Liver (tissue), 9 donors: ENCODE data around the gene ZMPSTE24. TPM values are rescaled to one million over a fixed set of nuclear protein-coding genes. Genes with fewer than 3 reads are reported as not detected.
"Not testable (repeated sequence)": the region's sequence is repeated elsewhere in the genome, so short reads cannot be mapped to it uniquely, and the experiment has no call there.

ENCODE experiments used
- DNase-seq: peaks from one replicate; pipeline ENCODE4 v3.0.0-alpha.2; 2017; ENCODE audit warnings: low spot score
- H3K27ac ChIP-seq, 2 donors: one replicate each; pipeline ENCODE4 v1.7.0; 2013; ENCODE audit warnings: inconsistent platforms in 2 of 2, low read length in 2 of 2, control low read depth in 1 of 2, low read depth in 1 of 2, mild to moderate bottlenecking in 1 of 2
- H3K27me3 ChIP-seq, 4 donors: one replicate each; pipeline versions ENCODE4 v1.6.1 to v1.7.0; 2013; ENCODE audit warnings: low read length in 3 of 4, inconsistent platforms in 1 of 4, mild to moderate bottlenecking in 1 of 4, moderate library complexity in 1 of 4; ENCODE audit not compliant: control insufficient read depth in 4 of 4, insufficient read depth in 4 of 4
- H3K36me3 ChIP-seq, 4 donors: one replicate each; pipeline versions ENCODE4 v1.6.1 to v1.7.0; 2013; ENCODE audit warnings: low read length in 3 of 4, mild to moderate bottlenecking in 3 of 4, low read depth in 1 of 4, moderate library complexity in 1 of 4; ENCODE audit not compliant: control insufficient read depth in 4 of 4, insufficient read depth in 3 of 4
- H3K4me1 ChIP-seq, 4 donors: one replicate each; pipeline versions ENCODE4 v1.6.1 to v1.7.0; 2013; ENCODE audit warnings: low read length in 3 of 4, mild to moderate bottlenecking in 3 of 4, moderate library complexity in 1 of 4; ENCODE audit not compliant: control insufficient read depth in 4 of 4, insufficient read depth in 4 of 4
- H3K4me3 ChIP-seq, 3 donors: one replicate each; pipeline versions ENCODE4 v1.6.1 to v1.7.0; 2013; ENCODE audit warnings: low read length in 3 of 3, control low read depth in 1 of 3, low read depth in 1 of 3, mild to moderate bottlenecking in 1 of 3
- H3K9ac ChIP-seq, 2 donors: one replicate each; pipeline ENCODE4 v1.7.0; 2013; ENCODE audit warnings: low read length in 2 of 2, mild to moderate bottlenecking in 2 of 2, moderate library complexity in 2 of 2, control low read depth in 1 of 2, low read depth in 1 of 2
- H3K9me3 ChIP-seq, 4 donors: one replicate each; pipeline versions ENCODE4 v1.6.1 to v1.7.0; 2013; ENCODE audit warnings: low read length in 3 of 4; ENCODE audit not compliant: control insufficient read depth in 4 of 4
- EGR1 ChIP-seq, 2 donors: IDR thresholded peaks; 2 replicates each; pipeline ENCODE4 v1.6.1; 2016 to 2018; ENCODE audit warnings: antibody characterized with exemption in 2 of 2, low read depth in 2 of 2
- FOXA1 ChIP-seq: IDR thresholded peaks from 2 replicates; pipeline ENCODE4 v1.6.1; 2016; ENCODE audit warnings: antibody characterized with exemption
- GABPA ChIP-seq, 2 donors: IDR thresholded peaks in 1 of 2; conservative IDR thresholded peaks in 1 of 2; 2 replicates each; pipeline ENCODE4 v1.6.1; 2016; ENCODE audit warnings: antibody characterized with exemption in 2 of 2, mild to moderate bottlenecking in 1 of 2, moderate library complexity in 1 of 2
- HNF4G ChIP-seq: IDR thresholded peaks from 2 replicates; pipeline ENCODE4 v1.6.1; 2016; ENCODE audit warnings: antibody characterized with exemption
- MAX ChIP-seq: IDR thresholded peaks from 2 replicates; pipeline ENCODE4 v1.6.1; 2016; ENCODE audit warnings: antibody characterized with exemption
- NR2F2 ChIP-seq: IDR thresholded peaks from 2 replicates; pipeline ENCODE4 v1.6.1; 2016; ENCODE audit warnings: antibody characterized with exemption
- RAD21 ChIP-seq, 2 donors: IDR thresholded peaks; 2 replicates each; pipeline ENCODE4 v1.6.1; 2016; ENCODE audit warnings: antibody characterized with exemption in 2 of 2, mild to moderate bottlenecking in 2 of 2
- REST ChIP-seq: IDR thresholded peaks from 2 replicates; pipeline ENCODE4 v1.6.1; 2016; ENCODE audit warnings: antibody characterized with exemption, mild to moderate bottlenecking
- SP1 ChIP-seq: IDR thresholded peaks from 2 replicates; pipeline ENCODE4 v1.6.1; 2018; ENCODE audit warnings: antibody characterized with exemption, mild to moderate bottlenecking
- TAF1 ChIP-seq: conservative IDR thresholded peaks from 2 replicates; pipeline ENCODE4 v1.6.1; 2016; ENCODE audit warnings: antibody characterized with exemption, mild to moderate bottlenecking
- YY1 ChIP-seq: IDR thresholded peaks from 2 replicates; pipeline ENCODE4 v1.6.1; 2016; ENCODE audit warnings: antibody characterized with exemption, mild to moderate bottlenecking
- ZBTB33 ChIP-seq: IDR thresholded peaks from 2 replicates; pipeline ENCODE4 v1.6.1; 2016; ENCODE audit warnings: antibody characterized with exemption
- WGBS: extraction: QIAGEN DNeasy Blood & Tissue Kit; methylation state at CpG from one replicate; pipeline ENCODE4 v1.1.7; 2013; 5-methylcytosine and 5-hydroxymethylcytosine counted together
- polyA plus RNA-seq, 2 donors: library from polyadenylated mRNA; stranded (reverse) in 1 of 2; unstranded in 1 of 2; fragments of 200-250 nt in 1 of 2; fragments of >200 nt in 1 of 2; fragmentation: Nextera tagmentation in 1 of 2; extraction: Ambion mirVana in 1 of 2; gene quantifications; one replicate each; pipeline versions ENCODE4 v1.2.1 to v1.2.3, GENCODE V29; 2013 to 2015
- total RNA-seq, 2 donors: library from RNA; depleted of rRNA; stranded (reverse); fragments of >200 nt; gene quantifications; one replicate each; pipeline ENCODE4 v1.2.3, GENCODE V29; 2014
- donor health status: healthy.
- donor health status: healthy.
- donor health status: healthy.
- donor health status: healthy.
- donor health status: healthy.

ZMPSTE24 gene
- total and polyA plus RNA-seq, 4 donors = 17.3 to 40.1 (median 22.6) TPM

- H3K36me3 ChIP-seq = peaks cover 4 to 21% (median 6%) of the 10 kb centered on the region in 4 donors
- no peak overlapping the region for H3K4me3 ChIP-seq
- H3K9ac ChIP-seq = no peak overlapping the region
- DNase-seq = no peak
- TF ChIP-seq YY1 (no peak), RAD21 (IDR thresholded peaks at IDR 0.05) (no peak), GABPA (IDR thresholded peaks at IDR 0.05 in 1 of 2, conservative IDR thresholded peaks at IDR 0.05 in 1 of 2) (no peak), HNF4G (no peak), EGR1 (IDR thresholded peaks at IDR 0.05; ENCODE audit: low read depth in 2 of 2) (no peak), NR2F2 (no peak), MAX (no peak), SP1 (no peak), TAF1 (no peak), FOXA1 (no peak)
- no peaks in the 10 kb centered on the region for H3K27me3 ChIP-seq
- H3K4me1 ChIP-seq = no peaks in the 10 kb centered on the region
- no peaks in the 10 kb centered on the region for H3K9me3 ChIP-seq
- no peak overlapping the region for H3K27ac ChIP-seq
- 85% methylated on average over 3 of the region's 3 CpGs for WGBS
Observed at GRCh38 chr1:40210511-40211204, 47.4 kb upstream of the ZMPSTE24 start.

- 97% methylated on average over 5 of the region's 5 CpGs for WGBS
- DNase-seq = no peak
- no peak for TF ChIP-seq ZBTB33
- TF ChIP-seq TAF1 = no peak
- TF ChIP-seq NR2F2 = no peak
- no peak for TF ChIP-seq EGR1 (IDR thresholded peaks at IDR 0.05; ENCODE audit: low read depth in 2 of 2)
- TF ChIP-seq REST = no peak
- TF ChIP-seq HNF4G = no peak
- TF ChIP-seq GABPA (IDR thresholded peaks at IDR 0.05 in 1 of 2, conservative IDR thresholded peaks at IDR 0.05 in 1 of 2) = no peak
- no peak for TF ChIP-seq MAX
- no peak overlapping the region for H3K27ac ChIP-seq
- no peak overlapping the region for H3K9ac ChIP-seq
- no peaks in the 10 kb centered on the region for H3K27me3 ChIP-seq
- H3K9me3 ChIP-seq = no peaks in the 10 kb centered on the region
- no peak overlapping the region for H3K4me3 ChIP-seq
- peaks cover 2 to 5% (median 2%) of the 10 kb centered on the region in 4 donors for H3K36me3 ChIP-seq
- no peaks in the 10 kb centered on the region for H3K4me1 ChIP-seq
Observed at GRCh38 chr1:40218333-40218732, 39.7 kb upstream of the ZMPSTE24 start.

GRCh38 chr1:40221471-40221905 lies 36.5 kb upstream of the ZMPSTE24 start:
- WGBS = 98% methylated on average over 18 of the region's 18 CpGs
- DNase-seq = not testable (repeated sequence)
- H3K36me3 ChIP-seq = peaks cover 2 to 15% (median 5%) of the 10 kb centered on the region in 4 donors

More at GRCh38 chr1:40221471-40221905, 36.5 kb upstream of the ZMPSTE24 start:
- not testable (repeated sequence) for H3K9me3 ChIP-seq, H3K27ac ChIP-seq, H3K4me3 ChIP-seq, H3K27me3 ChIP-seq, H3K9ac ChIP-seq, H3K4me1 ChIP-seq
